Activated T-helper 17 cell treated with anti-CD3 and anti-CD28 coated beads, Interleukin-2, amount 50 U/mL, for 72 hours (primary cell): ENCODE measurements around the gene OR6C70. TPM values are rescaled to one million over a fixed set of nuclear protein-coding genes. Genes with fewer than 3 reads are reported as not detected.
"Not testable (repeated sequence)": the region's sequence is repeated elsewhere in the genome, so short reads cannot be mapped to it uniquely, and the experiment has no call there.

Experiments
- ATAC-seq: fragments of 150-1000 bp; cut with Tn5 transposase; replicated peaks from 2 replicates; pipeline ENCODE4 v1.10.0; 2021; ENCODE audit warnings: mild to moderate bottlenecking, moderate library complexity
- H3K27ac Mint-ChIP-seq: one replicate; pipeline ENCODE4 v1.8.0; 2022; ENCODE audit warnings: mixed read lengths
- H3K27me3 Mint-ChIP-seq: one replicate; pipeline ENCODE4 v1.8.0; 2022; ENCODE audit warnings: mixed read lengths
- H3K36me3 Mint-ChIP-seq: one replicate; pipeline ENCODE4 v1.8.0; 2022; ENCODE audit warnings: low read depth, mild to moderate bottlenecking, mixed read lengths
- H3K4me1 Mint-ChIP-seq: one replicate; pipeline ENCODE4 v1.8.0; 2022; ENCODE audit warnings: mixed read lengths
- H3K4me3 Mint-ChIP-seq: one replicate; pipeline ENCODE4 v1.8.0; 2022; ENCODE audit warnings: mild to moderate bottlenecking, mixed read lengths
- H3K9me3 Mint-ChIP-seq: one replicate; pipeline ENCODE4 v1.8.0; 2022; ENCODE audit warnings: mixed read lengths
- total RNA-seq, 2 donors: library from RNA; stranded (reverse); gene quantifications; one replicate each; pipeline ENCODE4 v1.2.3, GENCODE V29; 2022

Gene OR6C70
- total RNA-seq, 2 donors from 2014 or later: not detected

GRCh38 chr12:55446326-55446725, 23.6 kb downstream of the OR6C70 start:
- Mint-ChIP-seq H3K4me1 (no peaks in the 10 kb centered on the region), H3K4me3 (no peak overlapping the region), H3K27me3 (peaks cover 11% of the 10 kb centered on the region), H3K9me3 (no peaks in the 10 kb centered on the region), H3K27ac (no peak overlapping the region), H3K36me3 (no peaks in the 10 kb centered on the region)
- no peak for ATAC-seq

GRCh38 chr12:55445357-55445756, 24.6 kb downstream of the OR6C70 start:
- H3K27me3 Mint-ChIP-seq: peaks cover 12% of the 10 kb centered on the region
- H3K36me3 Mint-ChIP-seq: no peaks in the 10 kb centered on the region
- no peak overlapping the region for H3K27ac Mint-ChIP-seq
- H3K4me3 Mint-ChIP-seq: no peak overlapping the region
- no peak for ATAC-seq
- H3K9me3 Mint-ChIP-seq: peaks cover 5% of the 10 kb centered on the region
- H3K4me1 Mint-ChIP-seq: no peaks in the 10 kb centered on the region

- Mint-ChIP-seq H3K27ac (no peak within 1 kb of the TSS), H3K36me3 (no peaks in the 10 kb centered on the region)
Measured at GRCh38 chr12:55443776-55444175, 26.2 kb downstream of the OR6C70 start, which contains the start of gene OR6C2. Gene OR6C2 (plus strand): TSS chr12:55444076. CDS start chr12:55452214, 8,138 bp downstream.

GRCh38 chr12:55441233-55441632, 28.7 kb downstream of the OR6C70 start:
- Mint-ChIP-seq H3K9me3 (peaks cover 11% of the 10 kb centered on the region), H3K27me3 (peaks cover 18% of the 10 kb centered on the region)
- not testable (repeated sequence) for H3K4me3 Mint-ChIP-seq, H3K4me1 Mint-ChIP-seq, H3K36me3 Mint-ChIP-seq, ATAC-seq, H3K27ac Mint-ChIP-seq

More at GRCh38 chr12:55443776-55444175, 26.2 kb downstream of the OR6C70 start, which contains the start of gene OR6C2:
- H3K4me1 Mint-ChIP-seq: no peaks in the 10 kb centered on the region
- H3K4me3 Mint-ChIP-seq: no peak within 1 kb of the TSS
- peaks cover 16% of the 10 kb centered on the region for H3K27me3 Mint-ChIP-seq
- ATAC-seq: no peak
- H3K9me3 Mint-ChIP-seq: peaks cover 11% of the 10 kb centered on the region

- no peak for ATAC-seq
- H3K4me1 Mint-ChIP-seq: no peaks in the 10 kb centered on the region
- H3K4me3 Mint-ChIP-seq: no peak overlapping the region
- H3K9me3 Mint-ChIP-seq: peaks cover 3% of the 10 kb centered on the region
- H3K27me3 Mint-ChIP-seq: peaks cover 21% of the 10 kb centered on the region
- no peak overlapping the region for H3K27ac Mint-ChIP-seq
- H3K36me3 Mint-ChIP-seq: no peaks in the 10 kb centered on the region
Measured at GRCh38 chr12:55428331-55429243, 41.4 kb downstream of the OR6C70 start.

GRCh38 chr12:55425954-55426353, 44.0 kb downstream of the OR6C70 start, which contains the start of gene OR6C76:
Gene OR6C76 (plus strand): TSS chr12:55426254. CDS start chr12:55426254, 0 bp downstream.
- Mint-ChIP-seq H3K27ac (no peak within 1 kb of the TSS), H3K4me3 (no peak within 1 kb of the TSS), H3K36me3 (no peaks in the 10 kb centered on the region), H3K27me3 (peaks cover 21% of the 10 kb centered on the region), H3K9me3 (no peaks in the 10 kb centered on the region), H3K4me1 (no peaks in the 10 kb centered on the region)
- no peak for ATAC-seq

GRCh38 chr12:55420307-55420962, 49.5 kb downstream of the OR6C70 start:
- H3K4me1 Mint-ChIP-seq: no peaks in the 10 kb centered on the region

More at GRCh38 chr12:55420307-55420962, 49.5 kb downstream of the OR6C70 start:
- no peaks in the 10 kb centered on the region for H3K9me3 Mint-ChIP-seq
- ATAC-seq: no peak
- no peak overlapping the region for H3K27ac Mint-ChIP-seq
- no peak overlapping the region for H3K4me3 Mint-ChIP-seq
- H3K36me3 Mint-ChIP-seq: no peaks in the 10 kb centered on the region
- H3K27me3 Mint-ChIP-seq: peaks cover 49% of the 10 kb centered on the region

Other genes starting within 250 kb of the OR6C70 start
- not detected for gene OR10A7, start 249.1 kb downstream of the OR6C70 start, total RNA-seq
- gene OR6C74, start 225.5 kb downstream of the OR6C70 start, total RNA-seq: not detected
- gene OR6C6, start 173.6 kb downstream of the OR6C70 start, total RNA-seq: not detected
- not detected for gene OR6C1, start 155.8 kb downstream of the OR6C70 start, total RNA-seq
- gene OR6C3, start 139.4 kb downstream of the OR6C70 start, total RNA-seq: not detected
- gene OR6C75, start 107.2 kb downstream of the OR6C70 start, total RNA-seq: not detected
- gene OR6C65, start 69.6 kb downstream of the OR6C70 start, total RNA-seq: not detected
- not detected for gene OR6C76, start 43.9 kb downstream of the OR6C70 start, total RNA-seq
- gene OR6C2, start 26.1 kb downstream of the OR6C70 start, total RNA-seq: not detected
- not detected for gene OR6C68, start 22.2 kb upstream of the OR6C70 start, total RNA-seq
- gene OR6C4, start 79.5 kb upstream of the OR6C70 start, total RNA-seq: not detected
- gene OR2AP1, start 102.3 kb upstream of the OR6C70 start, total RNA-seq: under 1 TPM in 1 of 2 donors, not detected in 1; 0.15 TPM
- not detected for gene OR10P1, start 166.8 kb upstream of the OR6C70 start, total RNA-seq
- gene ITGA7, start 237.8 kb upstream of the OR6C70 start, total RNA-seq: 1 to 10 TPM; 3.2 to 8.7 TPM
- 100 to 1,000 TPM; 104 to 118 TPM for gene BLOC1S1, start 245.9 kb upstream of the OR6C70 start, total RNA-seq